Fibroblast of villous mesenchyme (primary cell): ENCODE data around the gene PCDHGB5. TPM values are rescaled to one million over a fixed set of nuclear protein-coding genes. Genes with fewer than 3 reads are reported as not detected.

ENCODE experiments used
- DNase-seq: peaks from one replicate; pipeline ENCODE4 v3.0.0-alpha.2; 2010; ENCODE audit warnings: low read depth
- H3K4me3 ChIP-seq: 2 replicates; pipeline ENCODE4 v1.5.1; 2011; ENCODE audit warnings: low read depth, mild to moderate bottlenecking, low read length
- total RNA-seq: library from RNA; depleted of rRNA; stranded (reverse); fragments of >200 nt; gene quantifications from 2 replicates; pipeline ENCODE4 v1.2.3, GENCODE V29; 2012
- TF ChIP-seq, protein P1 (sequence below): IDR thresholded peaks from 2 replicates; pipeline ENCODE4 v1.5.1; 2012; ENCODE audit warnings: low read depth, mild to moderate bottlenecking, low read length; ENCODE audit not compliant: insufficient read depth

The PCDHGB5 gene
- total RNA-seq, 1 donor, result 25.0 TPM

DNA sequence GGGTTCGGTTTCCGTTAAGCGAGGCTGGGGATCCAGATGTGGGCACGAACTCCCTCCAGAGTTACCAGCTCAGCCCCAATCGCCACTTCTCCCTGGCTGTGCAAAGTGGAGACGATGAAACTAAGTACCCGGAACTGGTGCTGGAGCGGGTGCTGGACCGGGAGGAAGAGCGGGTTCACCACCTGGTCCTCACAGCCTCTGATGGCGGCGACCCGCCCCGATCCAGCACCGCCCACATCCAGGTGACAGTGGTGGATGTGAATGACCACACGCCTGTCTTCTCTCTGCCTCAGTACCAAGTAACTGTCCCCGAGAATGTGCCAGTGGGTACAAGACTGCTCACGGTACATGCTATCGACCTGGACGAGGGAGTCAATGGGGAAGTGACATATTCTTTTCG, 14.4 kb upstream of the PCDHGB5 start:
- TF ChIP-seq, protein P1, sequence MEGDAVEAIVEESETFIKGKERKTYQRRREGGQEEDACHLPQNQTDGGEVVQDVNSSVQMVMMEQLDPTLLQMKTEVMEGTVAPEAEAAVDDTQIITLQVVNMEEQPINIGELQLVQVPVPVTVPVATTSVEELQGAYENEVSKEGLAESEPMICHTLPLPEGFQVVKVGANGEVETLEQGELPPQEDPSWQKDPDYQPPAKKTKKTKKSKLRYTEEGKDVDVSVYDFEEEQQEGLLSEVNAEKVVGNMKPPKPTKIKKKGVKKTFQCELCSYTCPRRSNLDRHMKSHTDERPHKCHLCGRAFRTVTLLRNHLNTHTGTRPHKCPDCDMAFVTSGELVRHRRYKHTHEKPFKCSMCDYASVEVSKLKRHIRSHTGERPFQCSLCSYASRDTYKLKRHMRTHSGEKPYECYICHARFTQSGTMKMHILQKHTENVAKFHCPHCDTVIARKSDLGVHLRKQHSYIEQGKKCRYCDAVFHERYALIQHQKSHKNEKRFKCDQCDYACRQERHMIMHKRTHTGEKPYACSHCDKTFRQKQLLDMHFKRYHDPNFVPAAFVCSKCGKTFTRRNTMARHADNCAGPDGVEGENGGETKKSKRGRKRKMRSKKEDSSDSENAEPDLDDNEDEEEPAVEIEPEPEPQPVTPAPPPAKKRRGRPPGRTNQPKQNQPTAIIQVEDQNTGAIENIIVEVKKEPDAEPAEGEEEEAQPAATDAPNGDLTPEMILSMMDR, result no peak
- DNase-seq, result no peak
- peak overlapping the region; percentile 69 for H3K4me3 ChIP-seq

DNA sequence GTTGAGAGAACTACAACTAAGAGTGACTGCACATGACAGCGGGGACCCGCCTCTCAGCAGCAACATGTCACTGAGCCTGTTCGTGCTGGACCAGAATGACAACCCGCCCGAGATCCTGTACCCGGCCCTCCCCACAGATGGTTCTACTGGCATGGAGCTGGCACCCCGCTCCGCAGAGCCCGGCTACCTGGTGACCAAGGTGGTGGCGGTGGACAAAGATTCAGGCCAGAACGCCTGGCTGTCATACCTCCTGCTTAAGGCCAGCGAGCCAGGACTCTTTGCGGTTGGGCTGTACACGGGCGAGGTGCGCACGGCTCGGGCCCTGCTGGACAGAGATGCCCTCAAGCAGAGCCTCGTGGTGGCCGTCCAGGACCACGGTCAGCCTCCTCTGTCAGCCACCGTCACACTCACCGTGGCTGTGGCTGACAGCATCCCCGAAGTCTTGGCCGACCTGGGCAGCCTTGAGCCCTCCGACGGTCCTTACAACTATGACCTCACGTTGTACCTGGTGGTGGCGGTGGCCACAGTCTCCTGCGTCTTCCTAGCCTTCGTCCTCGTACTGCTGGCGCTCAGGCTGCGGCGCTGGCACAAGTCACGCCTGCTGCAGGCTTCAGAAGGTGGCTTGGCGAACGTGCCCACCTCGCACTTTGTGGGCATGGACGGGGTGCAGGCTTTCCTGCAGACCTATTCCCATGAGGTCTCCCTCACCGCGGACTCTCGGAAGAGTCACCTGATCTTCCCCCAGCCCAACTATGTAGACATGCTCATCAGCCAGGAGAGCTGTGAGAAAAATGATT, 13.1 kb upstream of the PCDHGB5 start:
- TF ChIP-seq, protein P1, result no peak

DNA sequence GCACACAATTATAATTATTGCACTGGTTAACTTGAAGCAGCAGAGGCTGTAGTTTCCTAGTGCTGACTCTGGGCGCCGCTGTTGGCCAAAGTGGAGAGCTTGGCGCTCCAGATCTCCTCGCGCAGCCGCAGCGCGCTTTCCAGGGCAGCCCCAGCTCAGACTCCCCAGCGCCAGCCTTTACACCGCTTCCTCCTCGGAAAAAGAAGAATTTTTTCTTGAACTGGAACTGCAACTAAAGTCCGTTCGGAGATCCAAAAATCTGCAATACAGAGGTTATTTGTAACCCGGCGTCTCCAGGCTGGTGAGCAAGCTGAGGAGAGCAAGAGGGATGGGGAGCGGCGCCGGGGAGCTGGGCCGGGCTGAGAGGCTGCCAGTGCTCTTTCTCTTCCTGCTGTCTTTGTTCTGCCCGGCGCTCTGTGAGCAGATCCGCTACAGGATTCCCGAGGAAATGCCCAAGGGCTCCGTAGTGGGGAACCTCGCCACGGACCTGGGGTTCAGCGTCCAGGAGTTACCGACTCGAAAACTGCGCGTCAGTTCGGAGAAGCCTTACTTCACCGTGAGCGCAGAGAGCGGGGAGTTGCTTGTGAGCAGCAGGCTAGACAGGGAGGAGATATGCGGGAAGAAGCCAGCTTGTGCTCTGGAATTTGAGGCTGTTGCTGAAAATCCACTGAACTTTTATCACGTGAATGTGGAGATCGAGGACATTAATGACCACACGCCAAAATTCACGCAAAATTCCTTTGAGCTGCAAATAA, 10.0 kb upstream of the PCDHGB5 start, which contains the start of gene PCDHGB4:
Gene PCDHGB4, plus strand, starts transcription at position 142 of the 755 bp plus-strand sequence. Its CDS starts 187 bp downstream, at position 329.
- peak; percentile 56 for DNase-seq
- peak within 1 kb of the TSS; percentile 58 for H3K4me3 ChIP-seq
- TF ChIP-seq, protein P1, result peak; percentile 66

More for the DNA sequence above, 13.1 kb upstream of the PCDHGB5 start:
- H3K4me3 ChIP-seq, result no peak overlapping the region
- no peak for DNase-seq

DNA sequence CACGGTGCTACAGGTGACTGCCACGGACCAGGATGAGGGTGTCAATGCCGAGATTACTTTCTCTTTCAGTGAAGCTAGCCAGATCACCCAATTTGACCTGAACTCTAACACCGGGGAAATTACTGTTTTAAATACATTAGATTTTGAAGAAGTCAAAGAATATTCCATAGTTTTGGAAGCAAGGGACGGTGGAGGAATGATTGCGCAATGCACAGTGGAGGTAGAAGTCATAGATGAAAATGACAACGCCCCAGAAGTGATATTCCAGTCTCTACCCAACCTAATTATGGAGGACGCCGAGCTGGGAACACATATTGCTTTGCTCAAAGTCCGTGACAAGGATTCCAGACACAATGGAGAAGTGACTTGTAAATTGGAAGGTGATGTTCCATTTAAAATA, 9.1 kb upstream of the PCDHGB5 start:
- no peak for DNase-seq
- no peak overlapping the region for H3K4me3 ChIP-seq
- TF ChIP-seq, protein P1, result no peak

DNA sequence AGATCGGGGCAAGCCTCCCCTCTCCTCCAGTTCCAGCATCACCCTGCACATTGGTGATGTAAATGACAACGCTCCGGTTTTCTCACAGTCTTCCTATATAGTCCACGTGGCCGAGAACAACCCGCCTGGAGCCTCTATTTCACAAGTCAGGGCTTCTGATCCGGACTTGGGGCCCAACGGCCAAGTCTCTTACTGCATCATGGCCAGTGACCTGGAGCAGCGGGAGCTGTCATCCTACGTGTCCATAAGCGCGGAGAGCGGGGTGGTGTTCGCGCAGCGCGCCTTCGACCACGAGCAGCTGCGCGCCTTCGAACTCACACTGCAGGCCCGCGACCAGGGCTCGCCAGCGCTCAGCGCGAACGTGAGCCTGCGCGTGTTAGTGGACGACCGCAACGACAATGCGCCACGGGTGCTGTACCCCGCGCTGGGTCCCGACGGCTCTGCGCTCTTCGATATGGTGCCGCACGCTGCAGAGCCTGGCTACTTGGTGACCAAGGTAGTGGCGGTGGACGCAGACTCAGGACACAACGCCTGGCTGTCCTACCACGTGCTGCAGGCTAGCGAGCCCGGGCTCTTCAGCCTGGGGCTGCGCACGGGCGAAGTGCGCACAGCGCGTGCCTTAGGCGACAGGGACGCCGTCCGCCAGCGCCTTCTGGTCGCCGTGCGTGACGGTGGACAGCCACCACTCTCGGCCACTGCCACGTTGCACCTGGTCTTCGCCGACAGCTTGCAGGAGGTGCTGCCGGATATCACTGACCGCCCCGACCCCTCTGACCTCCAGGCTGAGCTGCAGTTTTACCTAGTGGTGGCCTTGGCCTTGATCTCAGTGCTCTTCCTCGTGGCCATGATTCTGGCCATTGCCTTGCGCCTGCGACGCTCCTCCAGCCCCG, 8.3 kb upstream of the PCDHGB5 start:
- no peak for DNase-seq
- no peak overlapping the region for H3K4me3 ChIP-seq
- TF ChIP-seq, protein P1, result no peak
